HCEC 1CT (cell line): ENCODE measurements around the gene BCAP29.

Experiments
- DNase-seq: peaks from one replicate; pipeline ENCODE4 v3.0.0-alpha.2; 2017

The BCAP29 gene

GRCh38 chr7:107584716-107585115 is 4.7 kb downstream of the BCAP29 start:
- DNase-seq: no peak

GRCh38 chr7:107588529-107589130 is 8.6 kb downstream of the BCAP29 start:
- no peak for DNase-seq

DNA sequence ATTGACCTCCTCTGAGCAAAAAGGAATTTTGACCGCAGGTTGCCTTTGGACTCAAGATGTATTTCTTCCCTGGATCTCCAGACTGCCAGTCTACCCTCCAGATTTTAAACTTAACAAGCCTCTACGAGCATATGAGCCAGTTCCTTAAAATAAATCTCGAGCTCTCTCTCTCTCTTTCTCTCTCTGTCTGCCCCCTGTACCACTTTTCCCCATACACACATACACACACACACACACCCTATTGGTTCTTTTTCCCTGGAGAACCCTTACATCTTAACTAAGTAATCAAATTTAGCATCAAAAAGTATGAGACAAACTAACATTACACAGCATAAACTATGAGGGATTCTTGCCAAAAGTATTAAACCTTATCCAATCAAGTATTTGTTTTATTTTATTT is 11.4 kb downstream of the BCAP29 start:
- peak; percentile 36 for DNase-seq

DNA sequence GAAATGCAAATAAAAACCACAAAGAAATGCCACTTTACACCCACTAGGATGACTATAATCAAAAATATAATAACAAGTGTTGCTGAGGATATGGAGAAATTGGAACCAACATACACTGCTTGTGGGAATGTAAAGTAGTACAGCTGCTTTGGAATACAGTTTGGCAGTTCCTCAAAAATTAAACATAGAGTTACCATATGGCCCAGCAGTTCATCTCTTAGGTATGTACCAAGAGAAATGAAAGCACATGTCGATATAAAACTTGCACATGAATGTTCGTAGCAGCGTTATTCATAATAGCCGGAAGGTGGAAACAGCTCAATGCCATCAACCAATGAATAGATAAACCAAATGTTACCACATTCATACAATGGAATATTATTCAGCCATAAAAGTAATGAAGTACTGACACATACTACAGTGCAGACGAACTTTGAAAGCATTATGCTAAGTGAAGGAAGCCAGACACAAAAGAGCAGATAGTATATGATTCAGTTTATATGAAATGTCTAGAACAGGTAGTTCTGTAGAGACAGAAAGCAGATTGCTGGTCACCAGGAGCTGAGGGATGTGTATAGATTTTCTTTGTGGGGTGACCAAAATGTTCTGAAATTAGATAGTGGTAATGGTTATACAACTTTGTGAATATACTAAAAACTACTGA is 12.4 kb downstream of the BCAP29 start:
- peak; percentile 98 for DNase-seq

DNA sequence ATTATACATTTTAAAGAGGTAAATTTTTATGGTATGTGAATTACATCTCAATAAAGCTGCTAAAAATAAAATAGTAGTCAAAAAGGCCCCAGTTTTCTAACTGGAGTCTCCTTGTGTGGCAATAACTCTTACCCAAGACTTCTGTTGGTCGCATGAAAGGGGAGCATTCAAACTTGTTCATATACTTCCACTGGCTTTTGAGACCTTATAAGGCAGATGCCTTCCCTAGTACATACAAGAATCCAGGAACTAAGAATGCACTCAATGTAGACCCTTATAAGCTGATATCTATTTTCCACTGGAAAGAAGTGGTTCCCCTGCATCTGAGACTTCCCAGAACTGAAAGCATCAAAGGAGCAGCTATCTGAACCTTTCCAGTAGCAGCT is 13.0 kb downstream of the BCAP29 start:
- no peak for DNase-seq

DNA sequence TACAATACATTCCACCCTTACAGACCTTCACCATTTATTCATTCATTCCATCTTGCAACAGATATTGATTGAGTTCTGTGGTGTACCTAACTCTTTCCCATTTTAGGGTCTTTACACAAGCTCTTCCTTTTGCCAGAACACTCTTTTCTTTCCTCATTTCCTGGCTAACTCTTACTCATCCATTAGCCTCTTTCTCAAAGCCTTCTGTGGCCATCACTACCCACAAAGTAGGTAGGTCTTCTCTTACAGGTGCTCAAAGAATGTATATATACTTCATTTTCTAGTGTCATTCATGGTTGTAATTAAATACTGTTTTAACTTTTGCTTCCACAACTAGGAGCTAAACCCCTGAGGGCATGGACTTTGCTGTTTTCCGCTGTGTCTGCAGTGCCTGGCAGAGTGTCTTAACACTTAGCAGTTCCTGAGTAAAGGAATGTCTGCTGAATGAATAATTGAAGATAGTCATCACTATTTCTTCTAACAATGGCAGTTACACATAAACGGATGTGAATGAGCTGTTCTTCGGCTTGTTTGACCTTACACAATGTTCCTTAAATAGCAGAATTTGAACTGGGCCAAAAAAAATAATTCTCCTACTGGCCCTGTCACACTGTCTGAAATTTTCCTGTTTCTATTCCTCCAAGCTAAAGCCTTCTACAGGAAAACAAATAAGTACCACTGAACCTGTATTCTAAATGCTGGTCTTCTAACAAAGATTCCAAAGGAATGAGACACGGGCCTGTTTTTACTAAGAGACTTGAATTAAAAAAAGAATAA is 15.1 kb downstream of the BCAP29 start:
- peak; percentile 98 for DNase-seq

DNA sequence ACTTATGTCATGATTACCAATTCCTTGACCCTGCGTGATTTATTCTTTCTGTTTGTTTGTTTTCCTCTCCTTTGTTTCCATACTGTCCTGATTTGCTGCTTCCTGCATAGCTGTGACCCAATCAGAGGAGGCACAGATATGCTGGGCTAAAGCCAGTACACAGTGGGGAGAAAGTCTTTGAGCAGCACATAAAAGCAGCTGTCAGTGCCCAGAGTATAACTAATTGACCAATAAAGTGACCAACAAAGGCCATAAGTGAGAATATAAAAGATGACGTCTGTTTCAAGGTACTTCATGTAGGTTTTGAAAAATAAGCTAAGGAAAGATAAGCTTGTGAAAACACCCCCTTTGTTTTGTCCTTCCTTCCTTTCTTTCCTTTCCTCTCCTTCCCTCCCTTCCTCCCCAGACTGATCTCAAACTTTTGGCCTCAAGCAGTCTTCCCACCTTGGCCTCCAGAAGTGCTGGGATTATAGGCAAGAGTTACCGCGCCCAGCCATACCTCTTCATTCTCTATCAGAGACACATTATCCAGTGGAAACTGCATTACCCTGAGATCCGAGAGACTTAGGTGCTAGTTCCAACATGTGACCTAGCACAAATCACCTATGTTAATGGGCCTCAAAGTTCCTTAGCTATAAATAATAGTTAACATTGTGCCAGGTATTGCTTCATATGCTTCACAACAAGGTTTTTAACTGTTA is 17.0 kb downstream of the BCAP29 start:
- peak; percentile 29 for DNase-seq

DNA sequence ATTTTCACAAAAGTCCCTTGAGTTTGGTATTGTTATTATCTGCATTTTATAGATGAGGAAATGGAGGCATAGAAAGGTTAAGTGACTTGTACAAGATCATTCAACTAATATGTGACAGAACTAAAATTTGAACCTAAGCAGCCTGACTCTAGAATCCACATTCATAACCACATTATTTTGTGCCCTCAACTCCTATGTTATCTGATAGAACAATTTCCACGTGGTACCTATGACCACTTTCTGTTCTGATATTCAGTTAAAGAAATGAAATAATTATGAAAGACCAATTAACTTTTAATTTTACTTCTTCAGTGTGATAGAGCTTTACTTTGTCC is 17.5 kb downstream of the BCAP29 start:
- no peak for DNase-seq

- DNase-seq: no peak
These were observed 17.9 kb downstream of the BCAP29 start for GRCh38 chr7:107597953-107598352.

DNA sequence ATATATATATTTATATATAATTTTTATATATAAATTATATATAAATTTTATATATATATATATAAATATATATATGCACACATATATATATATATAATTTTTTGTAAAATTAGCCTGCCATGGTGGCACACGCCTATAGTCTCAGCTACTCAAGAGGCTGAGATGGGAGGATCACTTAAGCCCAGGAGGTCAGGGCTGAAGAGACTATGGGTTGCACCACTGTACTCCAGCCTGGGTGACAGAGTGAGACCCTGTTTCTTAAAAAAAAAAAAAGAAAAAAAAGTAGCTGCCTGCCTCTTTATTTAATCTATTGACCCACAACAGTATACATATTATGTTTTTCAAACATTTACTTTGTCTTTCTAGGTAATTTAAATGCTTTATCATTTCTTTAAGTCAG is 19.2 kb downstream of the BCAP29 start:
- DNase-seq: no peak

DNA sequence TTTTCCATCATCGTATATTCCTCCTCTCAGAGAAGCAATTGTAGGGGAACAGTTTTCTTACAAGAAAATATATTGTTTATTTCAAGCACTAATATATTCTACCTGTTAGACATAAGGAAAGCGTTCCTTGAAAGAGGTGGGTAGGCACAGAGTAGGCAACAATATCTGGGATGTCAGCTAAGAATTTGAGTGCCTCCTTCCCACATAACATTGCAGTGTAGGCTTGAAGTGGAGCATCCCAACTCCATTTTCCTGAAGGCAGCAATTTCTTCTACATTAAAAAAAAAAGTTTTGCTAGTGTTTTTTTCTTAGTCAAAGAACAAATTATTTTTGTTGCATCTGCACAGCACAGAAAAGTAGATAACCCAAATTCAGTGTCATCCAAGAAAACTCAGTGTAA is 20.8 kb downstream of the BCAP29 start:
- no peak for DNase-seq

- no peak for DNase-seq
These were observed 25.3 kb downstream of the BCAP29 start for GRCh38 chr7:107605218-107605815.

DNA sequence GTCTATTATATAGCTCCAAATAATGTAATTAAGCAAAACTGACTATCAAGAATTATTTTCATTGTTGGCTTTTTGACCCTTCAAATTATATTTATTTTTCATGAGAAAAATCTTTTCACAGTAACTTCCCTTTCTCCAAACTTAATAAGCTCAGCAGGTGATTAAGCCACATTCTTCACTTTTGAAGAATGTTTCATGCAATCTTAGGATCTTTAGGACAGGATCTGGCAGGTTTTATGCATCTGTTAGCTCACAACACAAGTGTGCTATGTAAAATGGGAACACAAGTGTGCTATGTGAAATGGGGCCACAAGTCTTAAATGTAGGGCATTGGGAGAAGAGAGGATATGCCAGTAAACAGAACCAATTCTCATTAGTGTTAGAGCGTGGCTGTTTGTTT is 26.3 kb downstream of the BCAP29 start:
- DNase-seq: no peak

DNA sequence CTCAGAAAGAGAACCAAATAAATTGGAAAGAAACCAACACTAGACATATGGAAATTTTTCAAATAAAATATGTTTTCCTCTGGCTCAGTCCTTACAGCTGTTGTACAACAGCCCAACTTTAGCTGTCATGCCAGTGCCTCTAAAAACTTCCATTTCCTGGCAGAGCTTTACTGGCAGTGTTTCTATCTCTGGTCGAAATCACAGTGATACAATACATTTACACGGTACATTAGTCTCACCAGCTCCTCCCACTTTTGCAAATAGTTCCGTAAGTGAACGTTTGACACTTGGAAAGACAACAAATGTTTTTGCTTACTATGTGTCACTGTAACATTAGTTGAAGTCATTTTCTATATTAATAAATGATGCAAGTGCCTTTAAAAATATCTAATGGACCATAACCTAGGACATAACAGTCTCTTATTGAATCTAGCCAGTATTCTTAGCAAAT is 29.8 kb downstream of the BCAP29 start:
- no peak for DNase-seq

DNA sequence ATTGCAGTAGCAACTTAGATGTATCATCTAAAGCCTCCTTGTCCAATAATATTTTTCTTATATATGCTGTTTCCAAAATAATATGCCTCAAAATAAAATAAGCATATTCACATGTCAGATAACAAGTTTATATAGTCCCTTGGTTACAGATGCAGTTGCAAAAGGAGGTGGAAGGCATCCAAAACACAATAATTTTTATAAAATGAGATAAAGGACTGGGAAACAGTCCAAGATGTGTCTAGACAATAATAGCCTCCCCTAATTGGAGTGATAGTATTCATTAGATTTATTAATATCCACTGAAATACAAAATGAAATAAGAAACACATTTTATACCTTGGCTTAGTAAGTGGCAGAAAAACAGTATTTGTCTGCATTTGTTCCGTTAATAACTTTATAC is 30.3 kb downstream of the BCAP29 start:
- no peak for DNase-seq

DNA sequence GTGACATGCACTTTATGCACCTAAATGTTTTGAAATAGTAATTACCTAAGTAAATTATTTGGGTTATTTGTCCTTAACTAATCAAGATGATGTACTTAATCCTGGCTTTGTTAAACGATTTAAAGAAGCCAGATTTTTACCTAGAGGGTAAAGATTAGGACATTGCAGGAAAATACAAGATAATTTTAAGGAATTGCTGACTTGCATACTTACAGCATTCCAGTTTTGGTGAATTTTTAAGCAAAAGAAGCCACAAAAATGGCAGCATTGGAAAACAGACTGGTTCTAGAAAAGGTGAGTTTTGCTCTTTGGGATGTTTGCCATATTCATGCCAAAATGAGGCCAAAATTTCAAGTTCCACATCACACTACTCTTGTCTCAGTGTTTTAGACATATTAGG is 33.4 kb downstream of the BCAP29 start:
- no peak for DNase-seq

GRCh38 chr7:107613948-107614347 is 33.9 kb downstream of the BCAP29 start:
- DNase-seq: no peak

GRCh38 chr7:107614425-107614824 is 34.4 kb downstream of the BCAP29 start:
- DNase-seq: peak; percentile 85

GRCh38 chr7:107615910-107616680 is 36.0 kb downstream of the BCAP29 start:
- no peak for DNase-seq

GRCh38 chr7:107622429-107622828 is 42.4 kb downstream of the BCAP29 start:
- peak; percentile 85 for DNase-seq

DNA sequence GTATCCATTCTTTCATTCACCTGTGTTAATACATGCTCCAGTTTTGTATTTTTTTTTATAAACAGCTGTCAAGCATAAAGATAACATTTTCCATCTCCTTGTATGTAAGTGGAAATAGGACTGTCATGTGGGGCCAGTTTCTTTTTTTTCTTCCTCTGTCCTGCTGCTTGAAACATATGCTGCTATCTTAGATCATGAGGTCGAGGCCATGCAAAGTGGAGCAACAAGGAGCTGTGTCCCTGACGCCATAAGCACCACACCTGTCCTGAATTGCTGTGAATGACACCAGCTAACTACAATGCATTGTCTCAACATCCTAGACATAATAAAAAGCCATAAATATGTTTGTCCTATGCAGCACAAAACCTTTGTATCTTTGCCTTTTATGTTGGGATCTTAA is 42.8 kb downstream of the BCAP29 start:
- no peak for DNase-seq

- DNase-seq: no peak
These were observed 47.0 kb downstream of the BCAP29 start for GRCh38 chr7:107627002-107627401.
